Measurements from ENCODE around the gene USP21. TPM values are rescaled to one million over a fixed set of nuclear protein-coding genes. Genes with fewer than 3 reads are reported as not detected.

Gene USP21
- total and polyA plus RNA-seq, 9 of the 15 experiments (the other 6 are each of a cell fraction or from before 2014, with no cell fraction given), result 4.9 to 52.4 (median 21.6) TPM

GRCh38 chr1:161188381-161188780 is 29.1 kb downstream of the USP21 start (continued):
- TF ChIP-seq, protein P1, sequence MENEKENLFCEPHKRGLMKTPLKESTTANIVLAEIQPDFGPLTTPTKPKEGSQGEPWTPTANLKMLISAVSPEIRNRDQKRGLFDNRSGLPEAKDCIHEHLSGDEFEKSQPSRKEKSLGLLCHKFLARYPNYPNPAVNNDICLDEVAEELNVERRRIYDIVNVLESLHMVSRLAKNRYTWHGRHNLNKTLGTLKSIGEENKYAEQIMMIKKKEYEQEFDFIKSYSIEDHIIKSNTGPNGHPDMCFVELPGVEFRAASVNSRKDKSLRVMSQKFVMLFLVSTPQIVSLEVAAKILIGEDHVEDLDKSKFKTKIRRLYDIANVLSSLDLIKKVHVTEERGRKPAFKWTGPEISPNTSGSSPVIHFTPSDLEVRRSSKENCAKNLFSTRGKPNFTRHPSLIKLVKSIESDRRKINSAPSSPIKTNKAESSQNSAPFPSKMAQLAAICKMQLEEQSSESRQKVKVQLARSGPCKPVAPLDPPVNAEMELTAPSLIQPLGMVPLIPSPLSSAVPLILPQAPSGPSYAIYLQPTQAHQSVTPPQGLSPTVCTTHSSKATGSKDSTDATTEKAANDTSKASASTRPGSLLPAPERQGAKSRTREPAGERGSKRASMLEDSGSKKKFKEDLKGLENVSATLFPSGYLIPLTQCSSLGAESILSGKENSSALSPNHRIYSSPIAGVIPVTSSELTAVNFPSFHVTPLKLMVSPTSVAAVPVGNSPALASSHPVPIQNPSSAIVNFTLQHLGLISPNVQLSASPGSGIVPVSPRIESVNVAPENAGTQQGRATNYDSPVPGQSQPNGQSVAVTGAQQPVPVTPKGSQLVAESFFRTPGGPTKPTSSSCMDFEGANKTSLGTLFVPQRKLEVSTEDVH (IDR thresholded peaks at IDR 0.05; ENCODE audit: low read depth, partially characterized antibody), result no peak
- TF ChIP-seq RAD21 (CRISPR knock-in tag; conservative IDR thresholded peaks at IDR 0.05 in 1 of 2, IDR thresholded peaks at IDR 0.05 in 1 of 2) (no peak), SP1 (CRISPR knock-in tag; IDR thresholded peaks at IDR 0.05) (no peak), BRF1 (IDR thresholded peaks at IDR 0.05; ENCODE audit: borderline replicate concordance, extremely low read depth, insufficient read length) (no peak), PML (IDR thresholded peaks at IDR 0.05; ENCODE audit: low read length) (no peak), KHSRP (IDR thresholded peaks at IDR 0.05) (no peak), FOXA3 (CRISPR knock-in tag; conservative IDR thresholded peaks at IDR 0.05 in 1 of 2, IDR thresholded peaks at IDR 0.05 in 1 of 2) (no peak), FOXK2 (conservative IDR thresholded peaks at IDR 0.05 in 1 of 2, IDR thresholded peaks at IDR 0.05 in 1 of 2; ENCODE audit: low read depth in 2 of 2) (no peak), ZNF696 (CRISPR knock-in tag; conservative IDR thresholded peaks at IDR 0.05) (no peak), RUNX1 (IDR thresholded peaks at IDR 0.05; ENCODE audit: low read depth) (no peak), GTF2B (IDR thresholded peaks at IDR 0.05; ENCODE audit: extremely low read depth, insufficient read length) (no peak)
